ENCODE data around the gene PLAAT4. TPM values are rescaled to one million over a fixed set of nuclear protein-coding genes. Genes with fewer than 3 reads are reported as not detected.
A peak's percentile ranks its signal among the peaks of the same experiment; 100 is the strongest.

PLAAT4 gene
- total RNA-seq, 1 donor from 2014 or later: 14.1 TPM

DNA sequence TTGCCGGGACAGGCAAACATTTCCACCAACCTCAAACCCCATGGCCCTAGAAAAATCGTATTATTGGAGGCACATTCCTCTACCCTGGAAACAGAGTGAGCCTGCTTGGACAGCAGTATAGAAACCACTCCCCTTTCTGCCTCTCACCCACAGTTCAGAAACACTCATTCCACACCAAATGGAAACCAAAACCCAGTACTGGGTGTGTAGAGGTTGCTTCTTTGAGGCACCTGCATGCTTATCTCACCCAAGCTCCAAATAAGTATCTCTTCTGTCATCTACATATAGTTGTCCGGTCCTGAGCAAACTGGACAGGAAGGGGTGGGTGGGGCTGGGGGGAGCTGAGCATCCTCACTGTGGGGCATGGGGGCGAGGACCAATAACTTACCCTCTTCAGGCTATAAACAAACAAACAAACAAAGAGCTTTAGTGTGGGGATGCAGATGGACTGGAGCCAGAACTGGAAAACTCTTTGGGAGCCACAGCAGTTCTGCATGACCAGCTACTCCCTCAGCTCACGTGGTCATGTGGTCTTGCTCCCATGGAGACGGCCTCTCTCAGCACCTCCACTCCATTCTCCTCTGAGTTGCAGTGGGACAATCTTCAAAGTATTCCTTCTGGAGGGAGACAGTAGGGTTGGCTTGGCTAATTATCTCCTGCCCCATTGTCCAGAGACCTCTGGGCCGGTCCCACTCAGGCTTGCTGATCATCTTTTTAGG is 27.6 kb downstream of the PLAAT4 start:
- H3K36me3 ChIP-seq (ENCODE audit: control insufficient read depth, insufficient read depth, low read length): no peaks in the 10 kb centered on the region
- no peaks in the 10 kb centered on the region for H3K27me3 ChIP-seq (ENCODE audit: control insufficient read depth, insufficient read depth, low read length)
- DNase-seq (ENCODE audit: low read depth): peak; percentile 52
- TF ChIP-seq, protein P1, sequence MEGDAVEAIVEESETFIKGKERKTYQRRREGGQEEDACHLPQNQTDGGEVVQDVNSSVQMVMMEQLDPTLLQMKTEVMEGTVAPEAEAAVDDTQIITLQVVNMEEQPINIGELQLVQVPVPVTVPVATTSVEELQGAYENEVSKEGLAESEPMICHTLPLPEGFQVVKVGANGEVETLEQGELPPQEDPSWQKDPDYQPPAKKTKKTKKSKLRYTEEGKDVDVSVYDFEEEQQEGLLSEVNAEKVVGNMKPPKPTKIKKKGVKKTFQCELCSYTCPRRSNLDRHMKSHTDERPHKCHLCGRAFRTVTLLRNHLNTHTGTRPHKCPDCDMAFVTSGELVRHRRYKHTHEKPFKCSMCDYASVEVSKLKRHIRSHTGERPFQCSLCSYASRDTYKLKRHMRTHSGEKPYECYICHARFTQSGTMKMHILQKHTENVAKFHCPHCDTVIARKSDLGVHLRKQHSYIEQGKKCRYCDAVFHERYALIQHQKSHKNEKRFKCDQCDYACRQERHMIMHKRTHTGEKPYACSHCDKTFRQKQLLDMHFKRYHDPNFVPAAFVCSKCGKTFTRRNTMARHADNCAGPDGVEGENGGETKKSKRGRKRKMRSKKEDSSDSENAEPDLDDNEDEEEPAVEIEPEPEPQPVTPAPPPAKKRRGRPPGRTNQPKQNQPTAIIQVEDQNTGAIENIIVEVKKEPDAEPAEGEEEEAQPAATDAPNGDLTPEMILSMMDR (IDR thresholded peaks at IDR 0.05; ENCODE audit: insufficient read depth, low read length, poor library complexity, severe bottlenecking): no peak
- H3K4me3 ChIP-seq (ENCODE audit: low read depth, low read length): no peak overlapping the region

DNA sequence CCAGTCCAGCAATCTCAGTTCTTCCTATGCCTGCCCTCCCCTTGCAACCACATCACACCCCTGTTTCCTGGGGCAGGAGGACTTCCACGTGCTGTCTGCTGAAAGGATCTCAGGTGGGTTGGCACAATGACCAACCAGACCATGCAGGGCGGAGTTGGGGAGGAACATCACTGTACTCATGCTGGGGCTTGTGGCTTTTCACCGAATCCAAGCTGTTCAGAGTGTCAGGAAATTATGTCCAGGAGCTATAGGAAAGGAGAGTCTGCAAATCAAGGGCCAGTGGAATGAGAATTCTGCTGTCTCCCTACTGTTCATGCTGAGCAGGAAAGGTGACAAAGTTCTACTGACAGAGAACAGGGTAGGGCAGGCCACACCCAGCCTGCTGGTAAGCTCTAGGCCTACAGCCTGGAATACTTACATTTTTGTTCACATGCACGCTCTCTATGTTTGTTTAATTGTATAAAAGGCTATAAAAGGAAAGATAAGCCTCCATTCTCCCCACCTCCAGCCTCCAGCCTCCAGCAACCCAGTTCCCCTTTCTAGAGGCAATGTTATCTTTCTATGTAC is 28.3 kb downstream of the PLAAT4 start:
- TF ChIP-seq, protein P1 (IDR thresholded peaks at IDR 0.05; ENCODE audit: insufficient read depth, low read length, poor library complexity, severe bottlenecking): no peak
- Histone ChIP-seq H3K4me3 (ENCODE audit: low read depth, low read length) (no peak overlapping the region), H3K36me3 (ENCODE audit: control insufficient read depth, insufficient read depth, low read length) (no peaks in the 10 kb centered on the region), H3K27me3 (ENCODE audit: control insufficient read depth, insufficient read depth, low read length) (no peaks in the 10 kb centered on the region)
- no peak for DNase-seq (ENCODE audit: low read depth)

GRCh38 chr11:63567044-63567840 is 30.6 kb downstream of the PLAAT4 start:
- peak; percentile 98 for DNase-seq (ENCODE audit: low read depth)
- H3K27me3 ChIP-seq (ENCODE audit: control insufficient read depth, insufficient read depth, low read length): no peaks in the 10 kb centered on the region
- H3K4me3 ChIP-seq (ENCODE audit: low read depth, low read length): no peak overlapping the region
- no peaks in the 10 kb centered on the region for H3K36me3 ChIP-seq (ENCODE audit: control insufficient read depth, insufficient read depth, low read length)
- TF ChIP-seq, protein P1 (IDR thresholded peaks at IDR 0.05; ENCODE audit: insufficient read depth, low read length, poor library complexity, severe bottlenecking): no peak

DNA sequence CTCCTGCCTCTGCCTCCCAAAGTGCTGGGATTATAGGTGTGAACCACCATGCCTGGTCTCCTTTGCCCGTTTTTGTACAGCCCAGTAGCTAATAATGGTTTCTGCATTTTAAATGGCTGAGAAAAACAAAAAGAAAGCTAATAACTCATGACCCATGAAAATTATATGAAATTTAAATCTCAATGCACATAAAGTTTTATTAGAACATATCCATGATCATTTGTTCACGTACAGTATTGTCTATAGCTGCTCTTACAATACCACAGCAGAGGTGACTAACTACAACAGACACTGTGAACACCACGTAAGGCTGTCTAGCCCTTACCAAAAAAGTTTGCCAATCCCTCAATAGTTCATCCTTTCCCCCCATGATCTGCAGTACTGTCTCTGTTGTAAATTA is 33.0 kb downstream of the PLAAT4 start:
- no peak for DNase-seq (ENCODE audit: low read depth)
- H3K27me3 ChIP-seq (ENCODE audit: control insufficient read depth, insufficient read depth, low read length): no peaks in the 10 kb centered on the region
- no peak overlapping the region for H3K4me3 ChIP-seq (ENCODE audit: low read depth, low read length)
- TF ChIP-seq, protein P1 (IDR thresholded peaks at IDR 0.05; ENCODE audit: insufficient read depth, low read length, poor library complexity, severe bottlenecking): no peak
- no peaks in the 10 kb centered on the region for H3K36me3 ChIP-seq (ENCODE audit: control insufficient read depth, insufficient read depth, low read length)

DNA sequence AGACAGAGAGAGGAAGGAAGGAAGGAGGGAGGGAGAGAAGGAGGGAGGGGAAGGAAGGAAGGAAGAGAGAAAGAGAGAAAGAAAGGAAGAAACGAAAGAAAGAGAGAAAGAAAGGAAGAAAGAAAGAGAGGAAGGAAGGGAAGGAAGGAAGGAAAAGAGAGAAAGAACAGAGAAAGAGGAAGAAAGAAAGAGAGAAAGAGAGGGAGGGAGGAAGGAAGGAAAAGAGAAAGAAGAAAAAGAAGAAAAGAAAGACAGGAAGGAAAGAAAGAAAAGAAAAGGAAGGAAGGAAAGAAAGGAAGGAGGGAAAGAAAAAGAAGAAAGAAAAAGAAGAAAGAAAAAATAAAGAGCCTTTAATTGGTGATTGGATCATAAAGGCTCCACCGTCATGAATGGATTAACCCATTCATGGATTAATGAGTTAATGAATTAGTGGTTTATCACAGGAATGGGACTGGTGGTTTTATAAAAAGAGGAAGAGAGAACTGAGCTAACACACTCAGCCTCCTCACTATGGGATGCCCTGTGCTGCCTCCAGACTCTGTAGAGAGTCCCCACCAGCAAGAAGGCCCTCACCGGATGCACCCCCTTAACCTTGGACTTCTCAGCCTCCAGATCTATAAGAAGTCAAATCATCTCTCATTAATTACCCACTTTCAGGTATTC is 35.5 kb downstream of the PLAAT4 start:
- DNase-seq (ENCODE audit: low read depth): no peak
- TF ChIP-seq, protein P1 (IDR thresholded peaks at IDR 0.05; ENCODE audit: insufficient read depth, low read length, poor library complexity, severe bottlenecking): no peak
- no peak overlapping the region for H3K4me3 ChIP-seq (ENCODE audit: low read depth, low read length)
- no peaks in the 10 kb centered on the region for H3K27me3 ChIP-seq (ENCODE audit: control insufficient read depth, insufficient read depth, low read length)
- H3K36me3 ChIP-seq (ENCODE audit: control insufficient read depth, insufficient read depth, low read length): no peaks in the 10 kb centered on the region
